Hepatocyte (in vitro differentiated cells): ENCODE measurements around the gene ATP9B. TPM values are rescaled to one million over a fixed set of nuclear protein-coding genes. Genes with fewer than 3 reads are reported as not detected.
"Not testable (repeated sequence)": the region's sequence is repeated elsewhere in the genome, so short reads cannot be mapped to it uniquely, and the experiment has no call there.

ENCODE experiments used
- DNase-seq: peaks from one replicate; pipeline ENCODE4 v3.0.0-alpha.2; 2016; ENCODE audit warnings: low spot score
- H2AFZ ChIP-seq: fragments of 200-600 bp; sonication (generic); 2 replicates; pipeline ENCODE4 v1.6.0; 2016; ENCODE audit warnings: antibody characterized with exemption, mild to moderate bottlenecking
- H3K27ac ChIP-seq: fragments of 200-600 bp; sonication (generic); 2 replicates; pipeline ENCODE4 v1.5.1; 2016; ENCODE audit warnings: mild to moderate bottlenecking
- H3K27me3 ChIP-seq: fragments of 200-600 bp; sonication (generic); 2 replicates; pipeline ENCODE4 v1.6.1; 2016
- H3K36me3 ChIP-seq: fragments of 200-600 bp; sonication (generic); replicated peaks from 2 replicates; pipeline ENCODE4 v1.5.1; 2016; ENCODE audit warnings: low read depth; ENCODE audit not compliant: insufficient read depth
- H3K4me1 ChIP-seq: fragments of 200-600 bp; sonication (generic); 2 replicates; pipeline ENCODE4 v1.5.1; 2016; ENCODE audit warnings: mild to moderate bottlenecking, moderate library complexity; ENCODE audit not compliant: insufficient read depth
- H3K4me2 ChIP-seq: fragments of 200-600 bp; sonication (generic); 2 replicates; pipeline ENCODE4 v1.6.0; 2016
- H3K4me3 ChIP-seq: fragments of 200-600 bp; sonication (generic); 2 replicates; pipeline ENCODE4 v1.5.1; 2016; ENCODE audit warnings: mild to moderate bottlenecking
- H3K79me2 ChIP-seq: fragments of 200-600 bp; sonication (generic); 2 replicates; pipeline ENCODE4 v1.6.0; 2017; ENCODE audit warnings: mild to moderate bottlenecking
- H3K9me2 ChIP-seq: fragments of 200-600 bp; sonication (generic); replicated peaks from 2 replicates; pipeline ENCODE4 v1.6.0; 2017; ENCODE audit warnings: mild to moderate bottlenecking; ENCODE audit not compliant: insufficient read depth
- H3K9me3 ChIP-seq: fragments of 200-600 bp; sonication (generic); 2 replicates; pipeline ENCODE4 v1.5.1; 2016; ENCODE audit warnings: low read depth, mild to moderate bottlenecking
- H4K20me1 ChIP-seq: fragments of 200-600 bp; sonication (generic); 2 replicates; pipeline ENCODE4 v1.6.0; 2016; ENCODE audit warnings: mild to moderate bottlenecking; ENCODE audit not compliant: insufficient read depth, poor library complexity, severe bottlenecking
- EZH2 ChIP-seq: fragments of 200-600 bp; sonication (generic); IDR thresholded peaks from 2 replicates; pipeline ENCODE4 v1.6.1; 2016; ENCODE audit warnings: antibody characterized with exemption, mild to moderate bottlenecking, borderline replicate concordance
- EZH2phosphoT487 ChIP-seq: fragments of 200-600 bp; sonication (generic); IDR thresholded peaks from one replicate; pipeline ENCODE4 v1.6.1; 2018; ENCODE audit warnings: antibody characterized with exemption, mild to moderate bottlenecking, low read depth, moderate library complexity; ENCODE audit not compliant: unreplicated experiment, severe bottlenecking
- WGBS: methylation state at CpG from one replicate; pipeline ENCODE4 v1.1.6; 2016; ENCODE audit warnings: low lambda C conversion rate; ENCODE audit errors: missing lambda C conversion rate; 5-methylcytosine and 5-hydroxymethylcytosine counted together
- polyA plus RNA-seq: library from polyadenylated mRNA; unstranded; fragments of >200 nt; fragmentation: Nextera tagmentation; extraction: Ambion mirVana; gene quantifications from 2 replicates; pipeline ENCODE4 v1.2.1, GENCODE V29; 2016
- total RNA-seq: library from RNA; depleted of rRNA; stranded (reverse); fragments of >200 nt; gene quantifications from 2 replicates; pipeline ENCODE4 v1.2.3, GENCODE V29; 2014
- TF ChIP-seq, protein P1 (sequence below): fragments of 200-600 bp; sonication (generic); IDR thresholded peaks from 2 replicates; pipeline ENCODE4 v1.5.1; 2016; ENCODE audit warnings: antibody characterized with exemption, mild to moderate bottlenecking; ENCODE audit not compliant: poor library complexity

Gene ATP9B
- total and polyA plus RNA-seq, 2 experiments from 2014 or later, result 14.6 to 23.8 TPM

DNA sequence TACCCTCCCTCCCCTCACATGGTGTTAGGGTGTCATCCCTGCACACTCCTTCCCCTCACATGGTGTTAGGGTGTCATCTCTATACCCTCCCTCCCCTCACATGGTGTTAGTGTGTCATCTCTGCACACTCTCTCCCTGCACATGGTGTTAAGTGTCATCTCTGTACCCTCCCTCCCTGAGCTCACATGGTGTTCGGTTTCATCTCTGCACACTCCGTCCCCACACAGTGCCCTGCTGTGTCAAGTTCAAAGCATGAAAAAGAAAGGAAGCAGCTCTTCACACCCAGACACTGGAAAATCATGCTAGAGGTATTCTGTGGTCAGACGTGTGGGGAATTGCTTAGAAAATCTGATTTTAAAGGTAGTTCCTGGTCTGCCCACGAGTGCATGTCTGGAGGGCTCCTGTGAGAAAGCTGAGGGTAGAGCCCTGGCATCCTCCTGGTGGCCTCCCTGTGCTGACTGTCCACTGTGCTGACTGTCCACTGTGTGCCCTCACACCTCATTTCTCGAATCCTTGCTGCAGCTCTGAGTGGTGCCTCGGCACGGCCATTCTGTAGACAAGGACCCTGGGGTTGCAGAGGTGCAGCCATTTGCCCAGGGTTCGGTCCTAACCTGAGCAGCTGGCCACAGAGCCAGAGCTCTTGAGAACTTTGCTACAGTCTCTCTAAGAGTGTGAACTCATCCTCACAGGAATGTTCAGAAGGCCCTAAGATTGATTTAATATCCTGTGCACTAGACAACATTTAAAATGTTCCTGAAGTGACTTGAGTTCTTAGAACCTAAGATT, 257.4 kb downstream of the ATP9B start:
- no peak for TF ChIP-seq EZH2phosphoT487
- TF ChIP-seq EZH2, result no peak
- TF ChIP-seq, protein P1, sequence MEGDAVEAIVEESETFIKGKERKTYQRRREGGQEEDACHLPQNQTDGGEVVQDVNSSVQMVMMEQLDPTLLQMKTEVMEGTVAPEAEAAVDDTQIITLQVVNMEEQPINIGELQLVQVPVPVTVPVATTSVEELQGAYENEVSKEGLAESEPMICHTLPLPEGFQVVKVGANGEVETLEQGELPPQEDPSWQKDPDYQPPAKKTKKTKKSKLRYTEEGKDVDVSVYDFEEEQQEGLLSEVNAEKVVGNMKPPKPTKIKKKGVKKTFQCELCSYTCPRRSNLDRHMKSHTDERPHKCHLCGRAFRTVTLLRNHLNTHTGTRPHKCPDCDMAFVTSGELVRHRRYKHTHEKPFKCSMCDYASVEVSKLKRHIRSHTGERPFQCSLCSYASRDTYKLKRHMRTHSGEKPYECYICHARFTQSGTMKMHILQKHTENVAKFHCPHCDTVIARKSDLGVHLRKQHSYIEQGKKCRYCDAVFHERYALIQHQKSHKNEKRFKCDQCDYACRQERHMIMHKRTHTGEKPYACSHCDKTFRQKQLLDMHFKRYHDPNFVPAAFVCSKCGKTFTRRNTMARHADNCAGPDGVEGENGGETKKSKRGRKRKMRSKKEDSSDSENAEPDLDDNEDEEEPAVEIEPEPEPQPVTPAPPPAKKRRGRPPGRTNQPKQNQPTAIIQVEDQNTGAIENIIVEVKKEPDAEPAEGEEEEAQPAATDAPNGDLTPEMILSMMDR, result no peak
- 95% methylated on average over 8 of the region's 8 CpGs for WGBS

DNA sequence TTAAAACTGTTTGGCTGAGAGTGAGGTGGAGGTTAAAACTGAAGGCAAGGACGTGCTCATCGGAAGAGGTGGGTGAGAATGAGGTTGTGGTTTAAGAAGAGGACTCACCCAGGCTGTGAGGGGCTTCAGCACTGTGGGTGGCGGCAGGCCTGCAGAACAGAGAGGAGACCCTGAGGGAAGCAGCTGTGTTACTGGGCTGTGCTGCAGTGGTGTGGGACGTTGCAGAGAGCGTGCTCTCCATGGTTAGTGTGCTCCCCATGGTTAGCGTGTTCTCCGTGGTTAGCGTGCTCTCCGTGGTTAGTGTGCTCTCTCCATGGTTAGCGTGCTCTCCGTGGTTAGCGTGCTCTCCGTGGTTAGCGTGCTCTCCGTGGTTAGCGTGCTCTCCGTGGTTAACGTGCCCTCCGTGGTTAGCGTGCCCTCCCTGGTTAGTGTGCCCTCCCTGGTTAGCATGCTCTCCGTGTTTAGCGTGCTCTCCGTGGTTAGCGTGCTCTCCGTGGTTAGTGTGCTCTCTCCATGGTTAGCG, 258.1 kb downstream of the ATP9B start:
- WGBS, result 100% methylated on average over 9 of the region's 26 CpGs
- no peak overlapping the region for H2AFZ ChIP-seq
- no peaks in the 10 kb centered on the region for H3K36me3 ChIP-seq
- H3K9me3 ChIP-seq, result no peaks in the 10 kb centered on the region
- no peaks in the 10 kb centered on the region for H3K79me2 ChIP-seq
- TF ChIP-seq EZH2, result no peak
- TF ChIP-seq EZH2phosphoT487, result no peak
- TF ChIP-seq, protein P1, result no peak
- DNase-seq, result no peak
- no peak overlapping the region for H3K4me2 ChIP-seq
- H3K4me3 ChIP-seq, result no peak overlapping the region
- no peaks in the 10 kb centered on the region for H3K9me2 ChIP-seq
- no peaks in the 10 kb centered on the region for H3K27me3 ChIP-seq
- H3K27ac ChIP-seq, result no peak overlapping the region
- no peaks in the 10 kb centered on the region for H3K4me1 ChIP-seq
- H4K20me1 ChIP-seq, result no peaks in the 10 kb centered on the region

More for the DNA sequence above, 257.4 kb downstream of the ATP9B start:
- no peak for DNase-seq
- no peaks in the 10 kb centered on the region for H3K27me3 ChIP-seq
- H3K9me3 ChIP-seq, result no peaks in the 10 kb centered on the region
- H3K4me2 ChIP-seq, result no peak overlapping the region
- no peaks in the 10 kb centered on the region for H3K4me1 ChIP-seq
- H3K9me2 ChIP-seq, result no peaks in the 10 kb centered on the region
- H2AFZ ChIP-seq, result no peak overlapping the region
- H3K27ac ChIP-seq, result no peak overlapping the region
- H3K79me2 ChIP-seq, result no peaks in the 10 kb centered on the region
- H3K36me3 ChIP-seq, result no peaks in the 10 kb centered on the region
- no peak overlapping the region for H3K4me3 ChIP-seq
- no peaks in the 10 kb centered on the region for H4K20me1 ChIP-seq

DNA sequence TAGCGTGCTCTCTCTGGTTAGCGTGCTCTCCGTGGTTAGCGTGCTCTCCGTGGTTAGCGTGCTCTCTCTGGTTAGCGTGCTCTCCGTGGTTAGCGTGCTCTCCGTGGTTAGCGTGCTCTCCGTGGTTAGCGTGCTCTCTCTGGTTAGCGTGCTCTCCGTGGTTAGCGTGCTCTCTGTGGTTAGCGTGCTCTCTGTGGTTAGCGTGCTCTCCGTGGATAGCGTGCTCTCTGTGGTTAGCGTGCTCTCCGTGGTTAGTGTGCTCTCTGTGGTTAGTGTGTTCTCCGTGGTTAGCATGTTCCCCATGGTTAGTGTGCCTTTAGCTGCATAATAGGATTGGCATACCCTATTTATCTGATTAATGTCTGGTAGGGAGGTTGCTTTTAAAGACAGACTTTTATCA, 258.7 kb downstream of the ATP9B start:
- H3K27me3 ChIP-seq, H3K9me2 ChIP-seq, H3K9me3 ChIP-seq, H2AFZ ChIP-seq, H3K4me2 ChIP-seq, H3K36me3 ChIP-seq, H3K4me1 ChIP-seq, H3K79me2 ChIP-seq, DNase-seq, H3K4me3 ChIP-seq, H4K20me1 ChIP-seq, H3K27ac ChIP-seq: not testable (repeated sequence)
- 94% methylated on average over 14 of the region's 23 CpGs for WGBS

DNA sequence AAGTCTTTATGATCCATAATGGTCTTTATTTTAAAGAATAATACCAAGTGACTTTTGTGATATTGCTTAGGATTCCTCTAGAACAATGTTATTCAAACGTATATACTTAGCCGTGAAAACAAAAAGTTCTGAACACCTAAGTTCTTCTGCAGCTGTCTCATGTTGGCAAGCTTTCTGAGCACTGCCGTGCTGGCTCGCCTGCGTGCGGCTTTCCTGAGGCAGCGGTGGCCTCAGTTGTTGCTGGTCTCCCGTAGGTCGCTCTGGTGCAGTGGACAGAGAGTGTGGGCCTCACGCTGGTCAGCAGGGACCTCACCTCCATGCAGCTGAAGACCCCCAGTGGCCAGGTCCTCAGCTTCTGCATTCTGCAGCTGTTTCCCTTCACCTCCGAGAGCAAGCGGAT, 259.7 kb downstream of the ATP9B start:
- H3K9me3 ChIP-seq, result no peaks in the 10 kb centered on the region
- no peaks in the 10 kb centered on the region for H3K36me3 ChIP-seq
- DNase-seq, result no peak
- 96% methylated on average over 12 of the region's 12 CpGs for WGBS
- no peaks in the 10 kb centered on the region for H3K27me3 ChIP-seq
- H2AFZ ChIP-seq, result no peak overlapping the region
- H3K79me2 ChIP-seq, result no peaks in the 10 kb centered on the region
- H3K4me2 ChIP-seq, result no peak overlapping the region
- no peak overlapping the region for H3K27ac ChIP-seq
- no peaks in the 10 kb centered on the region for H4K20me1 ChIP-seq
- H3K4me1 ChIP-seq, result no peaks in the 10 kb centered on the region
- no peak overlapping the region for H3K4me3 ChIP-seq
- TF ChIP-seq EZH2, result no peak
- TF ChIP-seq, protein P1, result no peak
- no peak for TF ChIP-seq EZH2phosphoT487
- H3K9me2 ChIP-seq, result no peaks in the 10 kb centered on the region
